Measurements from ENCODE around the gene PRDM2. TPM values are rescaled to one million over a fixed set of nuclear protein-coding genes. Genes with fewer than 3 reads are reported as not detected.

The PRDM2 gene
- total and polyA plus RNA-seq, 2 experiments from 2014 or later: 11.5 to 18.6 TPM

DNA sequence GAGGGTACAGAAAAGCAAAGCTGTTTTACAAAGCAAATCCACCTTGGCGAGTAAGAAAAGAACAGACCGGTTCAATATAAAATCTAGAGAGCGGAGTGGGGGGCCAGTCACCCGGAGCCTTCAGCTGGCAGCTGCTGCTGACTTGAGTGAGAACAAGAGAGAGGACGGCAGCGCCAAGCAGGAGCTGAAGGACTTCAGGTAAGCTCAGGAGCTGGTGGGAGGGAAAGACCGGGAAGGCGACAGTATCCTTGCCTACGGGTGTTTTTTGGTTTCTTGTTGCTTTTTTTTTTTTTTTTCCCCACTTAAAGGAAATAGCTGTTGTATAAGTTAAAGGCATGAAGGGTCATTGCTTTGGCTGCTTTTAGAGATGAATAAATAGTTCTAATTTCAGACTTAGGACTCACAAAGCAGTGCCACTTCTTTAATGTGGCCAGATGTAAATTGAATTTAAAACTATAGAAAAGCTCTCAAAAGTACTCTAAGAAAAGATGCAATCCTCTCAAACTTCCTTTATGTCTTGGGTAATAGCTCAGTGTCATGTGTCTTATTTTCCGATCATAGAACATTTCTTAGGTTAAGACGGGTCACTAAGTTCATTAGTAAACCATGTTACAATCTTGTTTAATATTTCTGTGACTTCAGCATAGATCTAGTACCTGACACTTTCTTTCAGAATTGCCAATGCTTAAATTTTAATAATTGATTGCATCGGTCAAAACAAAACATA is 82.8 kb downstream of the PRDM2 start:
- no peaks in the 10 kb centered on the region for H3K9me3 ChIP-seq (ENCODE audit: low read depth)
- peaks cover 31% of the 10 kb centered on the region for H4K20me1 ChIP-seq (ENCODE audit: insufficient read depth, poor library complexity, severe bottlenecking)
- no peak for DNase-seq (ENCODE audit: low spot score)
- H3K4me1 ChIP-seq (ENCODE audit: insufficient read depth): peaks cover 8% of the 10 kb centered on the region
- no peaks in the 10 kb centered on the region for H3K36me3 ChIP-seq (replicated peaks; ENCODE audit: insufficient read depth, low read depth)
- 94% methylated on average over 12 of the region's 12 CpGs for WGBS (ENCODE audit: low lambda C conversion rate, missing lambda C conversion rate)
- no peaks in the 10 kb centered on the region for H3K27me3 ChIP-seq
- TF ChIP-seq EZH2 (IDR thresholded peaks at IDR 0.05; ENCODE audit: borderline replicate concordance) (no peak), EZH2phosphoT487 (IDR thresholded peaks at IDR 0.05; ENCODE audit: low read depth, severe bottlenecking, unreplicated experiment) (no peak)
- TF ChIP-seq, protein P1, sequence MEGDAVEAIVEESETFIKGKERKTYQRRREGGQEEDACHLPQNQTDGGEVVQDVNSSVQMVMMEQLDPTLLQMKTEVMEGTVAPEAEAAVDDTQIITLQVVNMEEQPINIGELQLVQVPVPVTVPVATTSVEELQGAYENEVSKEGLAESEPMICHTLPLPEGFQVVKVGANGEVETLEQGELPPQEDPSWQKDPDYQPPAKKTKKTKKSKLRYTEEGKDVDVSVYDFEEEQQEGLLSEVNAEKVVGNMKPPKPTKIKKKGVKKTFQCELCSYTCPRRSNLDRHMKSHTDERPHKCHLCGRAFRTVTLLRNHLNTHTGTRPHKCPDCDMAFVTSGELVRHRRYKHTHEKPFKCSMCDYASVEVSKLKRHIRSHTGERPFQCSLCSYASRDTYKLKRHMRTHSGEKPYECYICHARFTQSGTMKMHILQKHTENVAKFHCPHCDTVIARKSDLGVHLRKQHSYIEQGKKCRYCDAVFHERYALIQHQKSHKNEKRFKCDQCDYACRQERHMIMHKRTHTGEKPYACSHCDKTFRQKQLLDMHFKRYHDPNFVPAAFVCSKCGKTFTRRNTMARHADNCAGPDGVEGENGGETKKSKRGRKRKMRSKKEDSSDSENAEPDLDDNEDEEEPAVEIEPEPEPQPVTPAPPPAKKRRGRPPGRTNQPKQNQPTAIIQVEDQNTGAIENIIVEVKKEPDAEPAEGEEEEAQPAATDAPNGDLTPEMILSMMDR (IDR thresholded peaks at IDR 0.05; ENCODE audit: poor library complexity): no peak
- no peaks in the 10 kb centered on the region for H3K9me2 ChIP-seq (replicated peaks; ENCODE audit: insufficient read depth)
- no peak overlapping the region for H3K27ac ChIP-seq
- no peak overlapping the region for H3K4me3 ChIP-seq
- H3K4me2 ChIP-seq: peak overlapping the region; percentile 11
- peaks cover 53% of the 10 kb centered on the region for H3K79me2 ChIP-seq
- no peak overlapping the region for H2AFZ ChIP-seq

DNA sequence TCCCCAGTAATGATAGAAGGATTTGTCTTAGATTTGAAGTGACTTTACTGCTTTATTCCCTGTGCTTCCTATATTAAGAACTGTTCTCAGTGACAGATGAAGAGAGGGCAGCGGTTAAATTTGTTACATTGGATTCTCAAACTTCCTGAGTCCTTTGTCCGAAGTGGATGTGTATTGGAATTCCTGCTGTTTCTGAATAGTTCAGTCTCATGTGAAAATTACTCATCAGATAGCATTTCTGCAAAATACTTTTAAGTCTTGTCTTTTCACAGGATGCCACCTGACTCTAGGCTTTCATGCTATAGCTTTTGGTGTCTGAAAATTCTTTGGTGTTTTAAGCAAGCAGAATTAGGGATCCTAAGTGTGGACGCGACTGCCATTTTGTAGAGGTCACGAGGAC is 83.6 kb downstream of the PRDM2 start:
- Histone ChIP-seq H3K36me3 (replicated peaks; ENCODE audit: insufficient read depth, low read depth) (no peaks in the 10 kb centered on the region), H3K27me3 (no peaks in the 10 kb centered on the region), H4K20me1 (ENCODE audit: insufficient read depth, poor library complexity, severe bottlenecking) (peaks cover 35% of the 10 kb centered on the region), H2AFZ (no peak overlapping the region), H3K4me2 (no peak overlapping the region), H3K9me2 (replicated peaks; ENCODE audit: insufficient read depth) (no peaks in the 10 kb centered on the region), H3K79me2 (peaks cover 61% of the 10 kb centered on the region), H3K4me1 (ENCODE audit: insufficient read depth) (peaks cover 8% of the 10 kb centered on the region), H3K27ac (no peak overlapping the region), H3K4me3 (no peak overlapping the region), H3K9me3 (ENCODE audit: low read depth) (no peaks in the 10 kb centered on the region)
- TF ChIP-seq EZH2 (IDR thresholded peaks at IDR 0.05; ENCODE audit: borderline replicate concordance) (no peak), EZH2phosphoT487 (IDR thresholded peaks at IDR 0.05; ENCODE audit: low read depth, severe bottlenecking, unreplicated experiment) (no peak)
- TF ChIP-seq, protein P1 (IDR thresholded peaks at IDR 0.05; ENCODE audit: poor library complexity): no peak
- 76% methylated on average over 5 of the region's 5 CpGs for WGBS (ENCODE audit: low lambda C conversion rate, missing lambda C conversion rate)
- no peak for DNase-seq (ENCODE audit: low spot score)

DNA sequence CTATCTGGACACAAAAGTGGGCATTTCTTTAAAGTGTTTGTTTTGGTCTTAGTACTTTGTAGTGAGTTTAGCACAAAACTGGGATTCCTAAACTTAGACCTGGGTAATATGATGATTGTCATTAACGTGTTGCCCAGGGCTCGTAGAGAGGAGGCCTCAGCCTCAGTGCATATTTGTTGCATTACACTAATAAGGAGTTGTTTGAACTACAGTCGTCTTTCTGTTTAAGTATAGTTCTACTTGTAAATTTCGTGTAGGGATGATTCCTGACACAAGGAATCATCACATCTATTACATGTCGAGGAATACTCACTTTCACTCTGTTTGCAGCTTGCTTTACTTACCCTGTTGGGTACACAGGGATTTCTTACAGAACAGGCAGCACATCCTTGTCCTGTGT is 85.0 kb downstream of the PRDM2 start:
- Histone ChIP-seq H3K9me2 (replicated peaks; ENCODE audit: insufficient read depth) (no peaks in the 10 kb centered on the region), H3K27ac (no peak overlapping the region), H3K4me1 (ENCODE audit: insufficient read depth) (peaks cover 8% of the 10 kb centered on the region), H3K4me2 (no peak overlapping the region), H3K4me3 (no peak overlapping the region), H2AFZ (no peak overlapping the region), H3K9me3 (ENCODE audit: low read depth) (no peaks in the 10 kb centered on the region), H4K20me1 (ENCODE audit: insufficient read depth, poor library complexity, severe bottlenecking) (peaks cover 35% of the 10 kb centered on the region), H3K27me3 (no peaks in the 10 kb centered on the region), H3K36me3 (replicated peaks; ENCODE audit: insufficient read depth, low read depth) (no peaks in the 10 kb centered on the region), H3K79me2 (peaks cover 65% of the 10 kb centered on the region)
- 56% methylated on average over 5 of the region's 5 CpGs for WGBS (ENCODE audit: low lambda C conversion rate, missing lambda C conversion rate)
- TF ChIP-seq, protein P1 (IDR thresholded peaks at IDR 0.05; ENCODE audit: poor library complexity): no peak
- TF ChIP-seq EZH2phosphoT487 (IDR thresholded peaks at IDR 0.05; ENCODE audit: low read depth, severe bottlenecking, unreplicated experiment): no peak
- no peak for TF ChIP-seq EZH2 (IDR thresholded peaks at IDR 0.05; ENCODE audit: borderline replicate concordance)
- no peak for DNase-seq (ENCODE audit: low spot score)
